ENCODE results near the gene TOP2A. TPM values are rescaled to one million over a fixed set of nuclear protein-coding genes. Genes with fewer than 3 reads are reported as not detected.

Gene TOP2A
- polyA plus RNA-seq, 3 donors, result 0.34 to 0.58 (median 0.40) TPM

DNA sequence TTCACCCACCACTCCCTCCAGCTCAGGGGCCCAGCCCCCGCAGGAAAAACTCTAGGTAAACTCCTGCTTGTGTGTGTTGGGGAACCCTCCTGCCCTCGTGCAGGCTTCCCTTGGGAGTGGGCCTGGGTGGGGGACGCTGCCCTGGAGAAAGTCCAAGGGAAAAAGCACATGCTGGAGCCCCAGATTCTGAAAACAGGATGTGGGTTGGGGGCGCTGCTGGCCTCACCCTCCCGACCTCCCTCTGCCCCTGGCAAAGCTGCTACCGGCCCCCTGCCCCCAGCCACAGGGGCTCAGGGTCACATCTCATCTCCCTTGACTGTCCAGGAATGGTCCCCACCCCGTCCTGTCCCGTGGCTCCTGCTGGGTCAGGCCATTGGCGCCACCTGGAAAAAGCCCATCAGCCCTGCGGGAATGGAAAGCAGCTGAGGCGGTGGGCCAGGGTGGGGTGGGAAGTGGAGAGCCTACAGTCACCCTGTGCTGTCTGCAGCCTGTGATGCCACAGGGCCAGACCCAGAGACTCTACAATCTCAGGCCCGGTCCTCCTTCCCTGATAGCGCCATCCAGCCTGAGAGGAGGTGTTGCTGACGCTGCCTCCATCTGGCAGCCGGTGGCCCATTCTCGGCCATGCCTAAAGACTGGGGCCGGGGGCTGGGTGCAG, 50.7 kb downstream of the TOP2A start:
- H3K27ac ChIP-seq (ENCODE audit: low read depth, low read length), result no peak overlapping the region
- WGBS, 3 donors, result 72 to 75% (median 74%) methylated on average over 17 of the region's 17 CpGs

DNA sequence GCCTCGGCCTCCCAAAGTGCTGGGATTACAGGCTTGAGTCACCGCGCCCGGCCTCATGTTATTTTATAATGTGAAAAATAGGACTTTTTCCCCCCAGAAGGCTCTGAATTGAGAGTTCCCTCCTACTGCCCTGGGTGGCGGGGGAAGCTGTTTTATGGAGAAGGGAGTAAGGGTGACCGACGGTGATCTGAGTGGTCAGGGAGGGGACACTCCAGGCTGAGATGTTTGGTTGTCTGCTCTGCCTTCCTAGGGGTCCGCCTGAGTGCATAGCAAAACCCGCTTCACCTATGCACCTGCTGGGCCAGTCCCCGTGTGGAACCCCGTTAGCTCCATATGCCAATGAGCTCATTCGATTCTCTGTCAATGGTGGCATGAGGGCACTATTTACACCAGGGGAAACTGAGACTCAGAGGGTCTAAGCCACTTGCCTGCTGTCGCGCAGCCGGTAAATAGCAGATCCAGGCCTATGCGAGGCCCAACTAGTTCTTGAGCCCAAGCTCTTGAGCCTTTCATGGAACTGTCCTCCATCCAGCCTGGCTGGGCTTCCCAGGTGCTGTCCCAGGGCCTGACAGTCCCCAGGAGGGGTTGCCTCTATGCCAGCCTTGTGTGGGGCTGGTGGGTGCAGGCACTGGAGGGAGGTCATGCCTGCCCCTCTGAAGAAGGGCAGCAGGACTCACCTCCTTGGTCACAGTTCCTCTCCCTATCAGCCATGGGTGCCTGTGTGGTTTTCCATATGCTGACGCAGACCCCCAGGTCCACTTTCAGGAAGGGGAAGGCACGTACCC, 51.4 kb downstream of the TOP2A start:
- H3K27ac ChIP-seq (ENCODE audit: low read depth, low read length), result no peak overlapping the region
- 92 to 97% (median 95%) methylated on average over 17 to 18 of the region's 18 CpGs for WGBS, 3 donors

DNA sequence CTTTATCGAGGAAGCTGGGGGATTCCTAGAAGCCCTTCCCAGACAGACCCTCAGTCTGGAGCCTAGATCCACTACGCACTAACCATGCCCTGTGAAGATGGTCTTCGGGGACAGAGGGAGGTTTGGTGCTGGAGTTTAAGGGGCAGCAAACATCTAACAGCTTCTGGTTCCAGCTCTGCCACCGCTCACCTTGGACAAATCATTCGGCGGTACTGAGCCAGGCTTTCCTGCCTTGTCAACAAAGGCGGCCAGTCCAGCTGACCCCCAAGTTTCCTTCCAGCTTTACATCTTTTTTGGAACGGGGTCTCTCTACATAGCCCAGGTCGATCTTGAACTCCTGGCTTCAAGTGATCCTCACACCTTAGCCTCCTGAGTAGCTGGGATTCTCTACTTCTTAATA, 52.8 kb downstream of the TOP2A start:
- 83 to 88% (median 86%) methylated on average over 9 of the region's 9 CpGs for WGBS, 3 donors
- no peak overlapping the region for H3K27ac ChIP-seq (ENCODE audit: low read depth, low read length)

DNA sequence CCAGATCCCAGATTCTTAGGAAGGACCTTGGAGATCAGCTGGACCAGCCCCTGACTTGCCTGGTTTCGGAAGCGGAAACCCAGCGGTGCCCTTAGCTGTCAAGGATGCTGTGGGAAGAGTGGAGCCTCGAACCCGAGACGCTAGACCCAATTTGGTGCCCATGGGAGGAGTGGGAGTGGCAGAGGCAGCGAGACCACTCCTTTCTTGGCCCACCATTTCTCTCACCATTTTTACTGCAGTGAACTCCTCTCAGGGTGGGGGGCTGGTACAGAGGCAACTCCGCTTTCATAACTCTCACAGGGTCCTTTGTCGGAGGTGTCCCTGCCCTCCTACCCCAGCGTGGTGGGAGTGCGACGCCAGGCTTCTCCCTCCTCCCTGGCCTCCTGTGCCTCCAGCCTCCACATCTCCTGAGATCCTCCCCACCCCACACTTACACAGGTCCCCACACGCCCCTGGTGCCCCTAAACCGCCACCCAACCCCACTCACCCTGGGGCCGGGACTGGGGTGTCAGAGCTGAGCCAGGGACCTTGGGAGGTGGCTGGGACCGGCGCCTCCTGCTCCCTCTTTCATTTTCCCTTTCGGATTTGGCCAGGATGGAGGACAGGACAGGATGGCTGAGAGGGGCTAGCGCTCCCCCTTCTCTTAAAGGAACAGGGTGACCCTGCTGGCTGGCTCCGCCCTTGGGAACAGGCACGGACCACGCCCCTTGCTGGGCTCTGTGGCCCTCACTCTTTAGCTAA, 53.4 kb downstream of the TOP2A start, which contains the start of gene GJD3:
TSS of gene GJD3 (minus strand) at position 617 of the 741 bp plus-strand sequence. CDS start 922 bp downstream, outside the sequence.
- WGBS, 3 donors, result 58 to 66% (median 59%) methylated on average over 22 of the region's 22 CpGs
- no peak within 1 kb of the TSS for H3K27ac ChIP-seq (ENCODE audit: low read depth, low read length)

DNA sequence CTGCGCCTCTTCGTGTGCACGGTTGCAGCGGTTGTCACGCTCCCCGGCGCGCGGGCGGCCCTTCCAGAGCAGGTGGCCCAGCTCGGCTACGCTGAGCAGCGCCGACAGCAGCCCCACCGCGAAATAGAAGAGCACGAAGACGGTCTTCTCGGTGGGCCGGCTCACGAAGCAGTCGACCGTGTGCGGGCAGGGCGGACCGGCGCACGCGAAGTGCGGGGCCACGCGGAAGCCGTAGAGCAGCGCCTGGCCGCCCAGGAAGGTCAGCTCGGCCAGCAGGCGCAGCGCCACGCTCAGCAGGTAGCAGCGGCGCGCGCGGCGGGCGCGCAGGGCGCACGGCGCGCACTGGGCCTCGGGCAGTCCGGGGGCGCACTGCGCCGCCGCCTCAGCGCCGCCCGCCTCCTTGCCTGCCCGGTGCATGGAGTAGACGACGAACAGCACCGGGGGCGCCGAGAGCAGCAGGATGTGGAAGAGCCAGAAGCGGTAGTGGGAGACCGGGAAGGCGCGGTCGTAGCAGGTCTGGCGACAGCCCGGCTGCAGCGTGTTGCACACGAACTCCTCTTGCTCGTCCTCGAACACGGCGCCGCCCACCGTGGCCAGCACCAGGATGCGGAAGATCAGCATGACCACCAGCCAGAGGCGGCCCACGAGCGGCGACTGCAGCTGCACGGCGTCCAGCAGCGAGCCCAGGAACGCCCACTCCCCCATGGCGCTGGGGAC, 54.4 kb downstream of the TOP2A start:
- 2 to 3% (median 3%) methylated on average over 82 to 91 of the region's 91 CpGs for WGBS, 3 donors
- H3K27ac ChIP-seq (ENCODE audit: low read depth, low read length), result no peak overlapping the region

DNA sequence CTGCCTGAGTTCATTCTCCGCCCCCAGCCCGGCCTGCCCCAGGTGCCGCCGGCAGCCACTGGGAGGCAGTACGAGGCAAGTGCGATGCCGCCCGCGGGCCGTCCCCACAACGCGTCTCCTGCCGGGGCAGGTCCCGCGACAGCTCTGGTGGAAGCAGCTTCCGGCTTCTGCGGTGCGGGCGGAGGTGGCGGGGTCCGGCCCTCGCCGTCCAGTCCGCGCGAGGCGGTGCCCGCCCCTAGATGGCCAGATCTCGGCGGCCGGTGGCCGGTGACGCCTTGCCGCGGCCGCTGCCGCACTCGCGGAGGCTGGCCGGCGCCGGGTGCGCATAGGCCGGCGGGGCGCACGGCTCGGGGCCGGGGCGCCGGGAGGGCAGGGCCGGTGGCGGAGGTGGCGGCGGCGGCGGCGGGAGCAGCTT, 55.0 kb downstream of the TOP2A start:
- 1% methylated on average over 29 to 56 of the region's 58 CpGs for WGBS, 3 donors
- no peak overlapping the region for H3K27ac ChIP-seq (ENCODE audit: low read depth, low read length)

DNA sequence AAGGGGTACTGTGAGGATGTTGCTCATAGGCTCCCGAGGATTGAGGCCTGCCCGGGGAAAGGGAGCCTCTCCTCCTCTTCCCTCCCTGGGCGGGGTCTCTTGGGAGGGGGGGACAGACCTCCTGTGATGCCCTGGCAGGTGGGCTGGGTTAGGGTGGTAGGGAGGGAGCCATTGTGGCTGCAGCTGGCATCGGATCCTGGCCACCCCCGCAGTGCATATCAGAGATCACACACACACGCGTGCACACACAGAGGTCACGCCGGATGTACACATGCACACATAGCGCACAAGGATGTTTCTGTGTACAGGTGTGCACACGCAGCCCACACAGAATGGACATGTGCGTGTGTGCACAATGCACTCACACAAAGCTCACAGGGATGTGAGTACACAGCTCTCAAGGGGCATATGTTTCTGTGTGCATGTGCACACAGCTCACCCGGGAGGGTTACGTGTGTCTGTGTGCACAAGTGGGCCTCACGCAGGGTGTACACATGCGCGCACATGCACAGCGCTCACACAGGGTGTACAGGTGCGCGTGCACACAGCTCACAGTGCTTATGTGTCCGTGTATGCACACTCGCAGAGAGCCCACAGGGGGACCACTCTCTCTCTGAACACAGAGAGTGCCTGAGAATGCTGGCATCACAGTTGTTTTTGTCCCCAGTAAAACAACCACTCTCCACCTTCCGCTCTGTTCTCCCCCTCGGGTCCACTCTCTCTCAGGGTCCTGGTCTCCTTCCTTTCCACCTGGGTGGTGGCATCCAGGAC, 55.6 kb downstream of the TOP2A start:
- no peak overlapping the region for H3K27ac ChIP-seq (ENCODE audit: low read depth, low read length)
- WGBS, 3 donors, result 63 to 77% (median 72%) methylated on average over 23 to 24 of the region's 24 CpGs

DNA sequence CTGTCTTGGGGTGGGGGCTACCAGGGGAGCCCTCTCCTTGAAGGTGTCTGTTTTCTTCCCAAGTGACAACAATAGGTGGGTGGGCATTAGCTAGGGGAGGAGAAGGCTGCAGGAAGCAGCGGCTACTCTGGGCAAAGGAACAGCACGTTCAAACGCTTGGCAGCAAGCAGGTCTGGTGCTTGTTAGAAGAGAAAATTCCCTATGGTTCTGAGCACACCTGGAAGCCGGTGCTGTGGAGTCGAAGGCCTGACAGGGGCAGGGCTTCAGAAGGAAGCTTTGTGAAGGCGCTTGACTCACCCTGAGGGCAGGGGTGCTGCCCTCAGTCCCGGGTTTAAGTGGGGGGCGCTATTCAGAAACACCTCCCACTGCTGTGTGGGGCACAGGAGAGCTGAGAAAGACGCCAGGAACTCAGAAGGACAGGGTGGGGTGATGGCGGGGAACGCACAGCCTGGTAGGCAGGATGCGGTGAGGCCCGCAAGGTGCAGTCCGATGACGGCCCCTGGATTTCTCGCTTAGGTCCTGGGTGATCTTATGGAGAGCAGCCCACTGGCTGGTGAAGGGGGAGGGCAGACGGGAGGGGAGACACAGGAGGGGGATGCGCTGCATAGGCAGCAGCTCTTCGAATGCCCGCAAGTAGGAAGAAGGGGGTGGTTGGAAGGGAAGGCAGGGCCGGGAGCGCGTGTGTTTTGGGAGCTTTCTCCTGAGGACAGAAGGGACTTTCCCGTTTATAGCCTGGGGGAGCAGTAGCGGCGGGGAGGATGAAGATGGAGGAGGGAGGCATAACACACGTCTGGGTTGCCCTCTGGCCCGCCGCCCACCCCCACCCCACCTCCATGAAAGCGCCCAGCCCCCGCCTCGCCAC, 56.4 kb downstream of the TOP2A start:
- no peak overlapping the region for H3K27ac ChIP-seq (ENCODE audit: low read depth, low read length)
- WGBS, 3 donors, result 60 to 77% (median 71%) methylated on average over 30 to 32 of the region's 32 CpGs

DNA sequence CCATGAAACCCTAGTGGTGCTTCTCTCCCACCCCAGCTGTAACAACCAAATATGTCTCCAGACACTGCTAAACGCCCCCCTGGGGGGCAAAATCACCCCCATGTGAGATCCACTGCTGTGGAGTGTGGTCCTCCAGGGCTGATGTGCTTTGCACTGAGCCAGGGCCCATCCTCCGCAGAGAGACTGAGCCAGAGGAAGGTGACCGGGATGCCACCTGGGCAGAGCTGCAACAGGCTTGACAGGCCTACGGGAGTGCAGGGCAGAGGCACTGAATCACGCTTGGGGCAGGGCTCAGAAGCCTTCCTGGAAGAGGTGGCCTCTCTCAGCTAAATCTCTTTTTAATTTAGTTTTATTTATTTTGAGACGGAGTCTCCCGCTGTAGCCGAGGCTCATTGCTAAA, 57.6 kb downstream of the TOP2A start:
- H3K27ac ChIP-seq (ENCODE audit: low read depth, low read length), result no peak overlapping the region
- WGBS, 3 donors, result 80 to 90% (median 86%) methylated on average over 8 of the region's 8 CpGs

DNA sequence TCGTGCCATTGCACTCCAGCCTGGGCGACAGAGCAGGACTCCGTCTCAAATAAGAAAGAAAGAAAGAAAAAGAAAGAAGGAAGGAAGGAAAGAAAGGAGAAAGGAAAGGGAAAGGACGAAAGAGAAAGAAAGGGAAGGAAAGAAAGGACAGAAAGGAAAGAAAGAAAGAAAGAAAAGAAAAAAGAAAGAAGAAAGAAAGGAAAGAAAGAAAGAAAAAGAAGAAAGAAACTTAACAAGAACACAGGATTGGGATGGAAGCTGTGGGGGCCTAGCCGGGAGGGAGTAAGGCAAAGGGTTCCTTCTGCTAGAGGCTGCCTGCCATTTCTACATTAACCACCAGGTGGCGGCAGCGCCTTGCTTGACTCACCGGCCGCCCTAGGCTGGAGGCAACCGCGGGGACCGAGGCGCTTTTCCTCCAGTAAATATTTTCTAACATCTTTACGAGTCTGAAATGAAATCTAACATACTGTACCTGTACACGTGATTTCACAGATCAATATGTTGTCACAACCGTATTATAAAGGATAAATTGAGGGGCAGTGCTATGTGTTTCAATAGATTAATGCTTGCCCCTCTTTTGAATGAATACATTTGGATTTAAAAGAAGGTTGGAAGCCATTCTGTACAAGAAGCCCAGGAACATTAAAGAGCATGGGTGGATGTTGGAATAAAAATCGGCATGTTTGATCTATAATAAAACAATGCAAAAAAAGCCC, 59.2 kb downstream of the TOP2A start:
- no peak overlapping the region for H3K27ac ChIP-seq (ENCODE audit: low read depth, low read length)
- WGBS, 3 donors, result 9% methylated on average over 17 of the region's 17 CpGs

DNA sequence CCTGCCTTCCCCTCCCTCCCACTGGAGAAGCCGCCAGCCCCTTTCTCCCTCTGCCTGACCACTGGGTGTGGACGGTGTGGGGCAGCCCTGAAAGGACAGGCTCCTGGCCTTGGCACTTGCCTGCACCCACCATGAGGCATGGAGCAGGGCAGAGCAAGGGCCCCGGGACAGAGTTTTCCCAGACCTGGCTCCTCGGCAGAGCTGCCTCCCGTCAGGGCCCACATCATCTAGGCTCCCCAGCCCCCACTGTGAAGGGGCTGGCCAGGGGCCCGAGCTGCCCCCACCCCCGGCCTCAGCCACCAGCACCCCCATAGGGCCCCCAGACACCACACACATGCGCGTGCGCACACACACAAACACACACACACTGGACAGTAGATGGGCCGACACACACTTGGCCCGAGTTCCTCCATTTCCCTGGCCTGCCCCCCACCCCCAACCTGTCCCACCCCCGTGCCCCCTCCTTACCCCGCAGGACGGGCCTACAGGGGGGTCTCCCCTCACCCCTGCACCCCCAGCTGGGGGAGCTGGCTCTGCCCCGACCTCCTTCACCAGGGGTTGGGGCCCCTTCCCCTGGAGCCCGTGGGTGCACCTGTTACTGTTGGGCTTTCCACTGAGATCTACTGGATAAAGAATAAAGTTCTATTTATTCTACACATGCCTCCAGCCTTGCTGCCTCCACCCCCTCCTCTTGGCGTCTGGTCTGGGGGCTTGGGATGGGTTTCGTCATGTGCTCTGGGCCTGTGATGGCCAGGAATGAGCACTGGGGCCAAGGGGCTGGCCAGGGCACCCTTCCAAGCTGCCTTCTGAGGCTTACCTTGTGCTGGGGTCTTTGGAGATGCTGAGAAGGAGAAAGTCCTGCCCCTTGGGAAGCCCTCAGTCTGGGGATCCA, 60.5 kb downstream of the TOP2A start:
- 60 to 66% (median 61%) methylated on average over 19 of the region's 19 CpGs for WGBS, 3 donors
- no peak overlapping the region for H3K27ac ChIP-seq (ENCODE audit: low read depth, low read length)

DNA sequence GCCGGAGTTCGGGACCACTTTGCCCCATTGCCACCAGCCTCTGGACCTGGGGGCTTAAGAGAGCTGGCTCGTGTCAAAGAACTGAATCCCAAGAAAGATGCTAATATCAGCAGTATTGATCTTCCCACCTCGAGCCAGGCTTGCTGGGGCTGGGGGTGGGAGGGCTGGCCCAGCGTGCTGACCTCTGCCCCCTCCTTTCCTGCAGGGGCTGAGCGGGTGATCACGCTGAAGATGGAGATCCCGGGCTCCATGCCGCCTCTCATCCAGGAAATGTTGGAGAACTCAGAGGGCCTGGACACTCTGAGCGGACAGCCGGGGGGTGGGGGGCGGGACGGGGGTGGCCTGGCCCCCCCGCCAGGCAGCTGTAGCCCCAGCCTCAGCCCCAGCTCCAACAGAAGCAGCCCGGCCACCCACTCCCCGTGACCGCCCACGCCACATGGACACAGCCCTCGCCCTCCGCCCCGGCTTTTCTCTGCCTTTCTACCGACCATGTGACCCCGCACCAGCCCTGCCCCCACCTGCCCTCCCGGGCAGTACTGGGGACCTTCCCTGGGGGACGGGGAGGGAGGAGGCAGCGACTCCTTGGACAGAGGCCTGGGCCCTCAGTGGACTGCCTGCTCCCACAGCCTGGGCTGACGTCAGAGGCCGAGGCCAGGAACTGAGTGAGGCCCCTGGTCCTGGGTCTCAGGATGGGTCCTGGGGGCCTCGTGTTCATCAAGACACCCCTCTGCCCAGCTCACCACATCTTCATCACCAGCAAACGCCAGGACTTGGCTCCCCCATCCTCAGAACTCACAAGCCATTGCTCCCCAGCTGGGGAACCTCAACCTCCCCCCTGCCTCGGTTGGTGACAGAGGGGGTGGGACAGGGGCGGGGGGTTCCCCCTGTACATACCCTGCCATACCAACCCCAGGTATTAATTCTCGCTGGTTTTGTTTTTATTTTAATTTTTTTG, 61.6 kb downstream of the TOP2A start:
- 62 to 71% (median 66%) methylated on average over 26 to 33 of the region's 33 CpGs for WGBS, 3 donors
- no peak overlapping the region for H3K27ac ChIP-seq (ENCODE audit: low read depth, low read length)

DNA sequence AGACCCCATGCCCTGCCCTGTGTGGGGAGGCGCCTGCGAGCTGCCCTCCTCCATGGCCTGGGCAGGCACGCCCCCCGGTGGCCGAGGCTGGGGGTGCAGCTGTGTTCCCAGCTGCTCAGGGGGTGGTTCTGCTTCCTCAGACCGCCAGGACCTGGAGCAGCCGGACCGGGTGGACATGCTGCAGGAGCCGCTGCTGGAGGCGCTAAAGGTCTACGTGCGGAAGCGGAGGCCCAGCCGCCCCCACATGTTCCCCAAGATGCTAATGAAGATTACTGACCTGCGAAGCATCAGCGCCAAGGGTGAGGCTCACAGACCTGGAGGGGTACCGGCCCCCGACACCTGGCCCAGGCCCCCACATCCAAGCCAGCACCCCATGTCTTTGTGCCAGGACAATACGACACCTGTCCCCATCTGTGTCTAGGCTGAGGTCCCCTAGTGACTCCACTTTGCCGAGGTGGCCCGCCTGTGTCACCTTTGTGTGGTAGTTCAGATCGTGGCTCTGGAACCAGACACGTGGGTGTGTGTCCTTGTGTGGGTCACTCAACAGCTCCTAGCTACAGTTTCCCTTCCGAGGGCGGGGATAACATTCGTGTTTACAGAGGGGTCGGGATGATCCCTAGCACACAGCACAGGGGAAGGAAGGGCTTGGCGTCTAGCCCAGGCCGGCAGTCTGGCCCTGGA, 62.4 kb downstream of the TOP2A start:
- H3K27ac ChIP-seq (ENCODE audit: low read depth, low read length), result no peak overlapping the region

More for the DNA sequence above, 62.4 kb downstream of the TOP2A start:
- WGBS, 3 donors, result 49 to 51% (median 50%) methylated on average over 29 of the region's 29 CpGs

Data from adipose tissue (tissue), 3 donors.